Urinary bladder (tissue), 4 donors: ENCODE data around the gene MYL10. TPM values are rescaled to one million over a fixed set of nuclear protein-coding genes. Genes with fewer than 3 reads are reported as not detected.
"Not testable (repeated sequence)": the region's sequence is repeated elsewhere in the genome, so short reads cannot be mapped to it uniquely, and the experiment has no call there.

Source experiments
- DNase-seq: peaks from one replicate; pipeline ENCODE4 v3.0.0-alpha.2; 2015; ENCODE audit errors: extremely low spot score
- H3K27ac ChIP-seq: one replicate; pipeline ENCODE4 v1.5.1; 2013; ENCODE audit warnings: low read depth, mild to moderate bottlenecking, moderate library complexity
- H3K36me3 ChIP-seq: one replicate; pipeline ENCODE4 v1.6.1; 2013; ENCODE audit warnings: mild to moderate bottlenecking, moderate library complexity; ENCODE audit not compliant: insufficient read depth
- H3K4me1 ChIP-seq: one replicate; pipeline ENCODE4 v1.6.1; 2013; ENCODE audit warnings: mild to moderate bottlenecking, moderate library complexity; ENCODE audit not compliant: insufficient read depth
- H3K4me3 ChIP-seq: one replicate; pipeline ENCODE4 v1.5.1; 2013; ENCODE audit warnings: low read depth, low read length
- WGBS: extraction: QIAGEN DNeasy Blood & Tissue Kit; methylation state at CpG from one replicate; pipeline ENCODE4 v1.1.7; 2013; 5-methylcytosine and 5-hydroxymethylcytosine counted together
- polyA plus RNA-seq: library from polyadenylated mRNA; stranded (reverse); fragments of 200-250 nt; gene quantifications from one replicate; pipeline ENCODE4 v1.2.3, GENCODE V29; 2013
- total RNA-seq: library from RNA; depleted of rRNA; stranded (reverse); fragments of >200 nt; gene quantifications from one replicate; pipeline ENCODE4 v1.2.3, GENCODE V29; 2014
- donor health status: healthy with polysubstance abuse.
- donor health status: healthy.

Gene MYL10
- total and polyA plus RNA-seq, 2 donors, result 0.38 to 0.63 TPM

DNA sequence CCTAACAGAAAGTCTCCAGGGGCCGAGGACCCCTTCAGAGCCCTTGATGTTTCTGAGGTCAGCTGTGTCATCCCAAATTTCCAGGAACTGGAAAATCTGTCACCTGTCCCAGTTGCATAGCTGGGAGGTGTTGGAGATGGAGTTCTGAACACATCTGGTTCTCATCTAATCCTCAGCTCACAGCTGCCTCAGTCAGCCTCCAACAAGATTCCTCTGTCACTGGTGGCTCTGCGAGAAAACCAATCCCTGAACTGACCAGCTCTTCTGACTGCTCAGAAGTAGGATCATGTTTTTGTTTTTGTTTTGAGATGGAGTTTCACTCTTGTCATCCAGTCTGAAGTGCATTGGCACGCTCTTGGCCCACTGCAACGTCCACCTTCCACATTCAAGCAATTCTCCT, 37.6 kb upstream of the MYL10 start:
- WGBS, result 80% methylated on average over 4 of the region's 4 CpGs
- Histone ChIP-seq H3K4me1 (no peaks in the 10 kb centered on the region), H3K36me3 (no peaks in the 10 kb centered on the region), H3K4me3 (no peak overlapping the region), H3K27ac (no peak overlapping the region)
- no peak for DNase-seq

DNA sequence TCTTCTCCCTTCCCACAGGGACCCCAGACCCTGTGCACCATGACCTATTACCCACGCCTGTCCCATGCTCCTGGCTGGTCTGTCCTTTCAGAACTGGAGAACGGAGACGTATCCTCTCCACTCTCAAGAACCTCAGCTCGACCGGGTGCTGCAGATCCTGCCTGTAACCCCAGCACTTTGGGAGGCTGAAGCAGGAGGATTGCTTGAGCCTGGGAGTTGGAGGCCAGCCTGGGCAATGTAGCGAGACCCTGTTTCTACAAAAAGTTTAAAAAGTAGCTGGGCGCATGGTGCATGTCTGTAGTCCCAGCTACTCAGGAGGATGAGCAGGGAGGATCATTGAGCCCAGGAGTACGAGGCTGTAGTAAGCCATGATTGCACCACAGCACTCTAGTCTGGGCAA, 37.2 kb upstream of the MYL10 start:
- Histone ChIP-seq H3K4me3 (no peak overlapping the region), H3K36me3 (no peaks in the 10 kb centered on the region), H3K27ac (no peak overlapping the region), H3K4me1 (no peaks in the 10 kb centered on the region)
- no peak for DNase-seq
- 88% methylated on average over 8 of the region's 8 CpGs for WGBS

DNA sequence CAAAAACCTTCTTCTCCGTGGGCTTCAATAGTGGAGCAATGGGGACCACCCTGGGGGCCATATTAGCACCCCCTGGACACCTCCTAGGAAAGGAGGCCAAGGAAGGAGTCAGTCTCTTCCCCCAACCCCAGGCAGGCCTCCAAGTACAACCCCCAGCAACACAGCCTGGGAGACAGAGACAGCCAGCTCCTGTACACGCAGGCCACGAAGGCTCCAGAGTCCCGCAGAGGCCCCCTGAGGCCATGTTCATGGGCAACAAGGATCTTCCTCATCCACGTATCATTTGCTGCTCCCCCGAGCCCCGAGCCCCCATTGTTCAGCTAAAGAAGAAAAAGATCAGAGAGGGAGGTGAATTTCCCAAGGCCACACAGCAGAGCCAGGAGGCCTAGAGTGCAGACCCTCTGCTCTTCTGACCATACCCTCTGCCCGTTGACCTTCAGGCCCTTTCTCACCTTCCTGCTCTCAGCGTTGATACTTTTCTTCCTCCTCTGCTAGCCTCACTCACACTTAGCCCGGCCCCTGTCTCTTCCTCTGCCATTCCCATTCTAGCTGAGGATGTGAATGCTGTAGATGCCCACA, 35.9 kb upstream of the MYL10 start:
- 80% methylated on average over 10 of the region's 10 CpGs for WGBS
- H3K27ac ChIP-seq, result no peak overlapping the region
- no peak overlapping the region for H3K4me3 ChIP-seq
- H3K36me3 ChIP-seq, result no peaks in the 10 kb centered on the region
- no peaks in the 10 kb centered on the region for H3K4me1 ChIP-seq
- DNase-seq, result no peak

DNA sequence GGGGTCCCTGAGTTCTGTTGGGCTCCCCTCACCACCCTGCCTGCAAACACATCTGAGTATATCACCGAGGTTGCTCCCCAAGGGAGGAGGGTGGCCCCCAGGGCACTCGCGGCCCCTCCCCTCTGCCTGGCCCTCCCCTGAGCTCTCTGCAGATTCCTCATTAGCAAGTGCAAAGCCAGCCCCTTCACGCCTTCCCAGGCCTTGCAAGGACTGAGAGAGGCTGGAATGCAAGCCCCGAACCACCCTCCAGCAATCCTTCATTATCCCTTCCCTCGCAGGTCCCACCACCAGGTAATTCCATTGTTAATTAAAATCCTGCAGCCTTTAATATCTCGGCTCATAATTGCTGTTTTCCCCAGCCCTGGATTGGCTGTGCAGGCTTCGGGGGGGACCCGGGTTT, 35.3 kb upstream of the MYL10 start:
- Histone ChIP-seq H3K4me1 (no peaks in the 10 kb centered on the region), H3K4me3 (no peak overlapping the region), H3K27ac (no peak overlapping the region), H3K36me3 (no peaks in the 10 kb centered on the region)
- WGBS, result 52% methylated on average over 9 of the region's 9 CpGs
- DNase-seq, result no peak

DNA sequence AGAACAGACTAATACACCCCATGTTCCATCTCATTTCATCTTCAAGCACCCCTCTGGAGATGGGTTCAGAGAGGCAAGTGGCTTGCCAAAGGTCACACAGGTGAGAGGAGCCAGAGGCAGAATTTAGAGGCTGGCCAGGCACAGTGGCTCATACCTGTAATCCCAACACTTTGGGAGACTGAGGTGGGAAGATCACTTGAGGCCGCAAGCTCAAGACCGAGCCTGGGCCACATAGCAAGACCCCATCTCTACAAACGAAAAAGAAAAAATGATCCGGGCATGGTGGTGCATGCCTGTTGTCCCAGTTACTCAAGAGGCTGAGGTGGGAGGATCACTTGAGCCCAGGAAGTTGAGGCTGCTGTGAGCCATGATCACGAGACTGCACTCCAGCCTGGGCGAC, 34.7 kb upstream of the MYL10 start:
- WGBS, result 96% methylated on average over 6 of the region's 6 CpGs
- DNase-seq, result no peak
- Histone ChIP-seq H3K27ac (no peak overlapping the region), H3K4me1 (no peaks in the 10 kb centered on the region), H3K4me3 (no peak overlapping the region), H3K36me3 (no peaks in the 10 kb centered on the region)

DNA sequence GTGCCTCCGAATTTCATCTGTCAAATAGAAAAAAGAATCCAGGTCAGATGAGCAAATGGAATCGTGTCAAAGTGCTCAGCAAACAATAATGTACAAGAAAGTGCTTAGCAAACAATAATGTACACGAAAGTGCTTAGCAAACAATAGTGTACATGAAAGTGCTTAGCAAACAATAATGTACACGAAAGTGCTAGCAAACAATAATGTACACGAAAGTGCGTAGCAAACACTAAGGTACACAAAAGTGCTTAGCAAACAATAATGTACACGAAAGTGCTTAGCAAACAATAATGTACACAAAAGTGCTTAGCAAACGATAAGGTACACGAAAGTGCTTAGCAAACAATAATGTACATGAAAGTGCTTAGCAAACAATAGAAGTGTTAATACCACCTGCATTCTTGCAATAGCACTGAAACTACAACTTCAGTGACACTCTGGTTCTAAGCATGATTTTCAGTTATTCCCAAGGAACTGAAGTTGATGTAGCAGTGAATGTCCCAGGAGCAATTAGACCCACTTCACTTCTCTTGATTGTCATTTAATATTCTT, 33.4 kb upstream of the MYL10 start:
- 87% methylated on average over 9 of the region's 9 CpGs for WGBS
- no peak overlapping the region for H3K27ac ChIP-seq
- DNase-seq, result no peak
- H3K36me3 ChIP-seq, result no peaks in the 10 kb centered on the region
- H3K4me3 ChIP-seq, result no peak overlapping the region
- H3K4me1 ChIP-seq, result no peaks in the 10 kb centered on the region

GRCh38 chr7:101659706-101660105, 30.6 kb upstream of the MYL10 start:
- Histone ChIP-seq H3K36me3 (no peaks in the 10 kb centered on the region), H3K4me1 (no peaks in the 10 kb centered on the region), H3K27ac (no peak overlapping the region), H3K4me3 (no peak overlapping the region)
- 81% methylated on average over 2 of the region's 2 CpGs for WGBS
- DNase-seq, result no peak

- Histone ChIP-seq H3K27ac (no peak overlapping the region), H3K36me3 (no peaks in the 10 kb centered on the region), H3K4me3 (no peak overlapping the region), H3K4me1 (no peaks in the 10 kb centered on the region)
- 75% methylated on average over 5 of the region's 5 CpGs for WGBS
- no peak for DNase-seq
Observed at GRCh38 chr7:101657171-101657570, 28.1 kb upstream of the MYL10 start.

GRCh38 chr7:101651112-101651511, 22.0 kb upstream of the MYL10 start:
- no peaks in the 10 kb centered on the region for H3K36me3 ChIP-seq
- WGBS, result 58% methylated on average over 4 of the region's 4 CpGs
- DNase-seq, result no peak
- H3K4me1 ChIP-seq, result no peaks in the 10 kb centered on the region
- H3K4me3 ChIP-seq, result no peak overlapping the region
- H3K27ac ChIP-seq, result no peak overlapping the region

- H3K36me3 ChIP-seq, result no peaks in the 10 kb centered on the region
- H3K4me3 ChIP-seq, result no peak overlapping the region
- WGBS, result 20% methylated on average over 8 of the region's 8 CpGs
- H3K4me1 ChIP-seq, result no peaks in the 10 kb centered on the region
- no peak overlapping the region for H3K27ac ChIP-seq
- no peak for DNase-seq
Observed at GRCh38 chr7:101650579-101651081, 21.5 kb upstream of the MYL10 start.

DNA sequence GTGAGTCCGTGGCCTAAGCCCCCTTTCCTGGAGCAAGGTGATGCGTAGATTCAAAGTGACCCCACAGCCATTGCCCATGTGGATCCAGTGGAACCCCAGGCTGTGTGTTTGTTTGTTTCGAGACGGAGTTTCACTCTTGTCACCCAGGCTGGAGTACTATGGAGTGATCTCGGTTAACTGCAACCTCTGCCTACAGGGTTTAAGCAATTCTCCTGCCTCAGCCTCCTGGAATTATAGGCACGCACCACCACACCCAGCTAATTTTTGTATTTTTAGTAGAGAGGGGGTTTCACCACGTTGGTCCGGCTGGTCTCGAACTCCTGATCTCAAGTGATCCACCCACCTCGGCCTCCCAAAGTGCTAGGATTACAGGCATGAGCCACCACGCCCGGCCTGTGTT, 18.8 kb upstream of the MYL10 start:
- WGBS, result 91% methylated on average over 12 of the region's 12 CpGs
- not testable (repeated sequence) for H3K4me1 ChIP-seq, DNase-seq, H3K4me3 ChIP-seq, H3K27ac ChIP-seq, H3K36me3 ChIP-seq

GRCh38 chr7:101645951-101646350, 16.9 kb upstream of the MYL10 start:
- DNase-seq, result no peak
- no peak overlapping the region for H3K4me3 ChIP-seq
- WGBS, result 67% methylated on average over 13 of the region's 13 CpGs
- H3K4me1 ChIP-seq, result no peaks in the 10 kb centered on the region
- no peaks in the 10 kb centered on the region for H3K36me3 ChIP-seq
- no peak overlapping the region for H3K27ac ChIP-seq

- WGBS, result 14% methylated on average over 18 of the region's 18 CpGs
- H3K4me3 ChIP-seq, result no peak overlapping the region
- H3K36me3 ChIP-seq, result no peaks in the 10 kb centered on the region
- no peaks in the 10 kb centered on the region for H3K4me1 ChIP-seq
- peak overlapping the region; percentile 28 for H3K27ac ChIP-seq
- peak; percentile 23 for DNase-seq
Observed at GRCh38 chr7:101644879-101645278, 15.8 kb upstream of the MYL10 start.

- DNase-seq, H3K4me3 ChIP-seq, H3K4me1 ChIP-seq, H3K27ac ChIP-seq, H3K36me3 ChIP-seq: not testable (repeated sequence)
- WGBS, result 90% methylated on average over 4 of the region's 4 CpGs
Observed at GRCh38 chr7:101639127-101639526, 10.0 kb upstream of the MYL10 start.
